A673 (cell line): ENCODE data around the gene PLEKHH2. TPM values are rescaled to one million over a fixed set of nuclear protein-coding genes. Genes with fewer than 3 reads are reported as not detected.

Source experiments
- BruUV-seq: library from RNA; stranded (reverse); fragments of 400-500 nt; replicated peaks from 2 replicates; lab custom pipeline; 2021; lab: Mats Ljungman, UMichigan
- CTCF ChIA-PET: fragments of 300-600 bp; sonication (Branson Sonifier 250); formaldehyde crosslinking; loops from one replicate; lab custom pipeline; 2022; ENCODE audit warnings: antibody characterized with exemption; lab: Charles Lee
- POLR2A ChIA-PET: fragments of 300-600 bp; sonication (Branson Sonifier 250); formaldehyde crosslinking; loops from one replicate; lab custom pipeline; 2022; ENCODE audit warnings: antibody characterized with exemption; ENCODE audit not compliant: low non-redundant PET; lab: Charles Lee
- DNase-seq: peaks from one replicate; pipeline ENCODE4 v3.0.0-alpha.2; 2015; ENCODE audit warnings: low spot score
- H3K27ac ChIP-seq: fragments of 200-600 bp; sonication (generic); 2 replicates; pipeline ENCODE4 v1.5.1; 2016; ENCODE audit warnings: mixed run types, low read depth, mild to moderate bottlenecking, mixed read lengths, antibody characterized with exemption, low read length; ENCODE audit not compliant: poor library complexity, severe bottlenecking
- H3K27me3 ChIP-seq: fragments of 200-600 bp; sonication (generic); replicated peaks from 2 replicates; pipeline ENCODE4 v1.6.1; 2017; ENCODE audit warnings: mixed run types, low read depth, mild to moderate bottlenecking, mixed read lengths, antibody characterized with exemption, low read length; ENCODE audit not compliant: insufficient read depth, poor library complexity
- H3K36me3 ChIP-seq: fragments of 200-600 bp; sonication (generic); 2 replicates; pipeline ENCODE4 v1.6.1; 2016; ENCODE audit warnings: mixed run types, mild to moderate bottlenecking, mixed read lengths, antibody characterized with exemption, low read length; ENCODE audit not compliant: insufficient read depth, poor library complexity, severe bottlenecking
- H3K4me1 ChIP-seq: fragments of 200-600 bp; sonication (generic); 2 replicates; pipeline ENCODE4 v1.6.1; 2017; ENCODE audit warnings: mixed run types, mild to moderate bottlenecking, mixed read lengths, antibody characterized with exemption, low read length; ENCODE audit not compliant: insufficient read depth, poor library complexity, severe bottlenecking
- H3K4me3 ChIP-seq: fragments of 200-600 bp; sonication (generic); 2 replicates; pipeline ENCODE4 v1.5.1; 2016; ENCODE audit warnings: low read depth, mixed run types, mild to moderate bottlenecking, mixed read lengths, low read length; ENCODE audit not compliant: poor library complexity, severe bottlenecking
- H3K9me3 ChIP-seq: fragments of 200-600 bp; sonication (generic); 2 replicates; pipeline ENCODE4 v1.6.1; 2016; ENCODE audit warnings: mixed run types, low read depth, mild to moderate bottlenecking, mixed read lengths, antibody characterized with exemption, low read length; ENCODE audit not compliant: poor library complexity, severe bottlenecking
- CTCF ChIP-seq: fragments of 300-800, 200-600 bp; sonication (generic); conservative IDR thresholded peaks from 2 replicates; pipeline ENCODE4 v1.5.1; 2017; ENCODE audit warnings: low read depth, mild to moderate bottlenecking, antibody characterized with exemption, low read length, moderate library complexity, mixed read lengths
- EZH2 ChIP-seq: fragments of 200-600 bp; sonication (generic); IDR thresholded peaks from 2 replicates; pipeline ENCODE4 v1.6.1; 2017; ENCODE audit warnings: borderline replicate concordance, low read depth, mild to moderate bottlenecking, mixed read lengths, antibody characterized with exemption, low read length; ENCODE audit not compliant: poor library complexity, severe bottlenecking
- intact Hi-C: fragments of 100-400 bp; cut with micrococcal nuclease; formaldehyde crosslinking; loops from one replicate; pipeline ENCODE4 v1.10.0; 2022; ENCODE audit not compliant: unreplicated experiment
- total RNA-seq: library from RNA; stranded (reverse); gene quantifications from 2 replicates; pipeline ENCODE4 v1.2.3, GENCODE V29; 2021

Gene PLEKHH2
- total RNA-seq, 1 experiment from 2014 or later, result 2.2 TPM

- intact Hi-C loops, result no loop called here
- no peak for DNase-seq
- BruUV-seq, result no TSS peak
- peak overlapping the region; percentile 68 for H3K27ac ChIP-seq
- H3K4me1 ChIP-seq, result no peaks in the 10 kb centered on the region
- no peaks in the 10 kb centered on the region for H3K9me3 ChIP-seq
- TF ChIP-seq CTCF (no peak), EZH2 (no peak)
- no peaks in the 10 kb centered on the region for H3K36me3 ChIP-seq
- CTCF ChIA-PET, result interaction anchor here (0.6 kb wide), 1 partner anchor 24 kb away, joined by 3 read pairs; no protein-coding TSS in a partner anchor
- POLR2A ChIA-PET, result no interaction called here
- H3K4me3 ChIP-seq, result peak overlapping the region; percentile 76
- H3K27me3 ChIP-seq, result no peaks in the 10 kb centered on the region
Measured at GRCh38 chr2:43774617-43775016, 137.6 kb downstream of the PLEKHH2 start.

GRCh38 chr2:43776324-43776723 is 139.3 kb downstream of the PLEKHH2 start:
- no peaks in the 10 kb centered on the region for H3K4me1 ChIP-seq
- H3K27ac ChIP-seq, result no peak overlapping the region
- POLR2A ChIA-PET, result no interaction called here
- no TSS peak for BruUV-seq
- no peak overlapping the region for H3K4me3 ChIP-seq
- TF ChIP-seq EZH2 (no peak), CTCF (no peak)
- H3K9me3 ChIP-seq, result no peaks in the 10 kb centered on the region
- DNase-seq, result no peak
- no peaks in the 10 kb centered on the region for H3K27me3 ChIP-seq
- no peaks in the 10 kb centered on the region for H3K36me3 ChIP-seq
- CTCF ChIA-PET, result no interaction called here
- intact Hi-C loops, result no loop called here

GRCh38 chr2:43777306-43777926 is 140.4 kb downstream of the PLEKHH2 start:
- H3K4me1 ChIP-seq, result no peaks in the 10 kb centered on the region
- intact Hi-C loops, result no loop called here
- no peaks in the 10 kb centered on the region for H3K36me3 ChIP-seq
- ChIA-PET POLR2A (no interaction called here), CTCF (no interaction called here)
- H3K4me3 ChIP-seq, result no peak overlapping the region
- H3K9me3 ChIP-seq, result no peaks in the 10 kb centered on the region
- no peaks in the 10 kb centered on the region for H3K27me3 ChIP-seq
- no TSS peak for BruUV-seq
- no peak for DNase-seq
- no peak for TF ChIP-seq CTCF
- no peak overlapping the region for H3K27ac ChIP-seq
